Effector memory CD4-positive, alpha-beta T cell (primary cell): ENCODE results near the gene JUP.
A peak's percentile ranks its signal among the peaks of the same experiment; 100 is the strongest.

Source experiments
- DNase-seq, 3 donors: peaks; one replicate each; pipeline ENCODE4 v3.0.0-alpha.2; 2020
- H3K27ac ChIP-seq: 2 replicates; pipeline ENCODE4 v1.7.0; 2013; ENCODE audit warnings: mild to moderate bottlenecking, low read length, moderate library complexity; ENCODE audit not compliant: insufficient read depth, poor library complexity, severe bottlenecking
- H3K27me3 ChIP-seq: replicated peaks from 2 replicates; pipeline ENCODE4 v1.7.0; 2013; ENCODE audit warnings: mild to moderate bottlenecking, low read length; ENCODE audit not compliant: insufficient read depth, control insufficient read depth, poor library complexity, severe bottlenecking
- H3K36me3 ChIP-seq: 2 replicates; pipeline ENCODE4 v1.7.0; 2013; ENCODE audit warnings: mild to moderate bottlenecking, low read length, moderate library complexity; ENCODE audit not compliant: control insufficient read depth, insufficient read depth
- H3K4me1 ChIP-seq: 2 replicates; pipeline ENCODE4 v1.7.0; 2013; ENCODE audit warnings: low read length, mild to moderate bottlenecking; ENCODE audit not compliant: control insufficient read depth, insufficient read depth, poor library complexity, severe bottlenecking
- H3K4me3 ChIP-seq: 2 replicates; pipeline ENCODE4 v1.7.0; 2013; ENCODE audit warnings: low read length, low read depth, mild to moderate bottlenecking; ENCODE audit not compliant: insufficient read depth, poor library complexity, severe bottlenecking
- H3K9me3 ChIP-seq: 2 replicates; pipeline ENCODE4 v1.7.0; 2013; ENCODE audit warnings: mild to moderate bottlenecking, low read length, moderate library complexity; ENCODE audit not compliant: control insufficient read depth

Gene JUP

GRCh38 chr17:41736983-41737679 is 49.4 kb downstream of the JUP start:
- peaks cover 30% of the 10 kb centered on the region for H3K27me3 ChIP-seq
- no peak overlapping the region for H3K27ac ChIP-seq
- no peaks in the 10 kb centered on the region for H3K9me3 ChIP-seq
- no peak for DNase-seq
- peaks cover 10% of the 10 kb centered on the region for H3K4me1 ChIP-seq
- H3K36me3 ChIP-seq = no peaks in the 10 kb centered on the region
- no peak overlapping the region for H3K4me3 ChIP-seq

GRCh38 chr17:41735744-41736143 is 50.8 kb downstream of the JUP start:
- Histone ChIP-seq H3K27me3 (peaks cover 30% of the 10 kb centered on the region), H3K4me1 (peaks cover 10% of the 10 kb centered on the region), H3K9me3 (no peaks in the 10 kb centered on the region)

GRCh38 chr17:41734949-41735313 is 51.6 kb downstream of the JUP start:
- no peaks in the 10 kb centered on the region for H3K9me3 ChIP-seq

More at GRCh38 chr17:41735744-41736143, 50.8 kb downstream of the JUP start:
- H3K4me3 ChIP-seq = no peak overlapping the region
- H3K27ac ChIP-seq = no peak overlapping the region
- DNase-seq = no peak
- no peaks in the 10 kb centered on the region for H3K36me3 ChIP-seq

GRCh38 chr17:41734139-41734948 is 52.2 kb downstream of the JUP start, which contains the start of gene HAP1:
Gene HAP1 (minus strand): TSS chr17:41734643. CDS start chr17:41734634, 9 bp downstream.
- peaks cover 30% of the 10 kb centered on the region for H3K27me3 ChIP-seq
- no peaks in the 10 kb centered on the region for H3K9me3 ChIP-seq
- H3K4me1 ChIP-seq = peaks cover 10% of the 10 kb centered on the region
- no peak for DNase-seq
- H3K4me3 ChIP-seq = peak within 1 kb of the TSS; percentile 37
- H3K36me3 ChIP-seq = no peaks in the 10 kb centered on the region
- no peak within 1 kb of the TSS for H3K27ac ChIP-seq

More at GRCh38 chr17:41734949-41735313, 51.6 kb downstream of the JUP start:
- H3K36me3 ChIP-seq = no peaks in the 10 kb centered on the region
- peaks cover 30% of the 10 kb centered on the region for H3K27me3 ChIP-seq
- H3K4me1 ChIP-seq = peaks cover 10% of the 10 kb centered on the region
- DNase-seq = no peak
- no peak overlapping the region for H3K27ac ChIP-seq
- H3K4me3 ChIP-seq = peak overlapping the region; percentile 37

GRCh38 chr17:41733348-41734138 is 53.0 kb downstream of the JUP start:
- peaks cover 10% of the 10 kb centered on the region for H3K4me1 ChIP-seq
- H3K9me3 ChIP-seq = no peaks in the 10 kb centered on the region
- no peaks in the 10 kb centered on the region for H3K36me3 ChIP-seq
- no peak for DNase-seq
- H3K27ac ChIP-seq = no peak overlapping the region
- H3K27me3 ChIP-seq = peaks cover 30% of the 10 kb centered on the region
- H3K4me3 ChIP-seq = no peak overlapping the region

GRCh38 chr17:41731836-41732235 is 54.7 kb downstream of the JUP start:
- H3K27me3 ChIP-seq = peaks cover 21% of the 10 kb centered on the region
- no peaks in the 10 kb centered on the region for H3K9me3 ChIP-seq
- no peak for DNase-seq

GRCh38 chr17:41730479-41730878 is 56.0 kb downstream of the JUP start:
- H3K27me3 ChIP-seq = peaks cover 17% of the 10 kb centered on the region
- peaks cover 6% of the 10 kb centered on the region for H3K4me1 ChIP-seq
- no peaks in the 10 kb centered on the region for H3K36me3 ChIP-seq
- no peaks in the 10 kb centered on the region for H3K9me3 ChIP-seq
- DNase-seq = no peak
- no peak overlapping the region for H3K27ac ChIP-seq
- no peak overlapping the region for H3K4me3 ChIP-seq

More at GRCh38 chr17:41731836-41732235, 54.7 kb downstream of the JUP start:
- Histone ChIP-seq H3K4me1 (peaks cover 6% of the 10 kb centered on the region), H3K36me3 (no peaks in the 10 kb centered on the region), H3K27ac (no peak overlapping the region), H3K4me3 (no peak overlapping the region)

GRCh38 chr17:41728056-41728455 is 58.5 kb downstream of the JUP start:
- no peak overlapping the region for H3K27ac ChIP-seq
- no peak for DNase-seq
- no peaks in the 10 kb centered on the region for H3K9me3 ChIP-seq
- H3K4me1 ChIP-seq = no peaks in the 10 kb centered on the region
- no peak overlapping the region for H3K4me3 ChIP-seq
- H3K36me3 ChIP-seq = no peaks in the 10 kb centered on the region
- peaks cover 4% of the 10 kb centered on the region for H3K27me3 ChIP-seq

- no peak overlapping the region for H3K4me3 ChIP-seq
- H3K36me3 ChIP-seq = no peaks in the 10 kb centered on the region
- no peaks in the 10 kb centered on the region for H3K4me1 ChIP-seq
- H3K27me3 ChIP-seq = no peaks in the 10 kb centered on the region
- no peak overlapping the region for H3K27ac ChIP-seq
- no peak for DNase-seq
- H3K9me3 ChIP-seq = no peaks in the 10 kb centered on the region
These were observed 61.4 kb downstream of the JUP start for GRCh38 chr17:41725134-41725533.
